ENCODE data around the gene TMEM123. TPM values are rescaled to one million over a fixed set of nuclear protein-coding genes. Genes with fewer than 3 reads are reported as not detected.

TMEM123 gene
- total RNA-seq, 4 donors from 2014 or later: 282 to 506 (median 336) TPM

GRCh38 chr11:102361086-102362031, 91.2 kb downstream of the TMEM123 start:
- DNase-seq: no peak
- intact Hi-C loops (cut with DNase I): no loop called here
- Histone ChIP-seq H3K27ac (no peak overlapping the region), H3K36me3 (peaks cover 27 to 35% of the 10 kb centered on the region in 2 donors), H3K4me3 (replicated peaks in 1 of 3) (no peak overlapping the region), H3K4me1 (no peaks in the 10 kb centered on the region), H3K27me3 (no peaks in the 10 kb centered on the region), H3K9me3 (no peaks in the 10 kb centered on the region)
- 92 to 100% methylated on average over 5 of the region's 5 CpGs for WGBS, 2 donors
- TF ChIP-seq POLR2A (IDR thresholded peaks at IDR 0.05) (no peak), CTCF (IDR thresholded peaks at IDR 0.05) (no peak)

DNA sequence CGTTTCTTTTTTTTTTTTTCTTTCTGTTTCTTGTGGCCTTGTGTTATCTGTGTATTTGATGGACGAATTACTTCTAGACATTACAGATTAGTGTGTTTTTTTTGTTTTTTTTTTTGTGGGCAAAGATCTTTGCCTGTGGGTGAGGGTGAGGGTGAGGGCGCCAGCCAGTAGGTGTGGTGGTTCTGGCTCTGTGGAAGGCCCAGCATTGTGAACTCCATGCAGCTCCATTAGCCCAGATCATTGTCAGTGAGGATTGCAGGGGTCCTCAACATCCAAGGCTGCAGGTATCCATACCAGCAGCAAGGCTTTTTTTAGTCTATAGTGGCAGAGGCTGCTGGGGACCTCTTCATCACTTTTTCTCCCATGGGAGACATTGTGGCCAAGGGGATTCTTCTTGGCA, 91.9 kb downstream of the TMEM123 start:
- Histone ChIP-seq H3K27me3 (no peaks in the 10 kb centered on the region), H3K4me3 (replicated peaks in 1 of 3) (no peak overlapping the region), H3K36me3 (peaks cover 24 to 34% of the 10 kb centered on the region in 2 donors), H3K27ac (no peak overlapping the region), H3K9me3 (no peaks in the 10 kb centered on the region), H3K4me1 (no peaks in the 10 kb centered on the region)
- TF ChIP-seq CTCF (IDR thresholded peaks at IDR 0.05) (no peak), POLR2A (IDR thresholded peaks at IDR 0.05) (no peak)
- intact Hi-C loops (cut with DNase I): no loop called here
- 97 to 99% methylated on average over 3 of the region's 3 CpGs for WGBS, 2 donors
- DNase-seq: no peak

DNA sequence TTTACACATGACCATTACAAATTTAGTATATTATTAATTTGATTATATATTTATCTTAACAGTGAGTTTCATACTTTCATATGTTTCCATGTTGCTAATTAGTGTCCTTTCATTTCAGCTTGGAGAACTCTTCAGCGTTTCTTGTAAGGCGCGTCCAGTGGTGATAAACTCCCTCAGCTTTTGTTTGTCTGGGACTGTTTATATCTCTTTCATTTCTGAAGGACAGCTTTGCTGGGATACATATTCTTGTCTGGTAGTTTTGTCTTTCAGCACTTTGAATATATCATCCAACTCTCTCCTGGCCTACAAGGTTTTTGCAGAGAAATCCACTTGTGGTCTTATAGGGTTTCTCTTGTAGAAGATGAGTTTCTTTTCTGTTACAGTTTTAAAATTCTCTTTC, 93.2 kb downstream of the TMEM123 start:
- no peak for TF ChIP-seq POLR2A (IDR thresholded peaks at IDR 0.05)
- TF ChIP-seq CTCF (IDR thresholded peaks at IDR 0.05): no peak
- no peak overlapping the region for H3K27ac ChIP-seq
- H3K27me3 ChIP-seq: no peaks in the 10 kb centered on the region
- no peak overlapping the region for H3K4me3 ChIP-seq (replicated peaks in 1 of 3)
- H3K4me1 ChIP-seq: no peaks in the 10 kb centered on the region
- no peak for DNase-seq
- H3K36me3 ChIP-seq: peaks cover 13 to 23% of the 10 kb centered on the region in 2 donors
- H3K9me3 ChIP-seq: no peaks in the 10 kb centered on the region
- intact Hi-C loops (cut with DNase I): no loop called here
- WGBS, 2 donors: 66 to 80% methylated on average over 3 of the region's 3 CpGs

- no peak for TF ChIP-seq POLR2A (IDR thresholded peaks at IDR 0.05)
- TF ChIP-seq CTCF (IDR thresholded peaks at IDR 0.05): no peak
- H3K4me1 ChIP-seq: no peaks in the 10 kb centered on the region
- no peak for DNase-seq
- H3K36me3 ChIP-seq: peaks cover 13 to 17% of the 10 kb centered on the region in 2 donors
- H3K4me3 ChIP-seq (replicated peaks in 1 of 3): no peak overlapping the region
- no peaks in the 10 kb centered on the region for H3K27me3 ChIP-seq
- no peaks in the 10 kb centered on the region for H3K9me3 ChIP-seq
- intact Hi-C loops (cut with DNase I): no loop called here
- H3K27ac ChIP-seq: no peak overlapping the region
These were observed 95.4 kb downstream of the TMEM123 start for GRCh38 chr11:102357116-102357515.
